HG03558 (cell line): ENCODE measurements around the gene SGSH.

ENCODE experiments used
- ATAC-seq: cut with Tn5 transposase; IDR thresholded peaks from one replicate; pipeline ENCODE4 v1.9.1; 2021; ENCODE audit warnings: moderate number of reproducible peaks; ENCODE audit not compliant: unreplicated experiment; ENCODE audit errors: extremely low read depth

Gene SGSH

DNA sequence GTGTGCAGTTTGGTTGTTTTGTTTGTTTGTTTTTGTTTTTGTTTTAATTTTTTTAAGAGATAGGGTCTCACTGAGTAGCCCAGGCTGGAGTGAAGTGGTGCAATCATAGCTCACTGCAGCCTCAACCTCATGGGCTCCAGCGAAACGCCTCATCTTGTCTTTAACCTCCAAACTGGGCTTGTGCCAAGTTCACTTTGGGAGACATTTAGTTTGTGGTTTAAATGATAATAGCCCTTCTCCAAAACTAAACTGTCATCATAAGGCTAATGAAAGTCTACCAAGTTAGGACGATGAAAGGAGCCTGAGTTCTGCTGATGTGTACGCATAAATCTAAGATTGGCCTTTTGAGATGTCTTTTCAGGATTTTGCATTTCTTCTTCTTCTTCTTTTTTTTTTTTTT lies 56.8 kb downstream of the SGSH start:
- no peak for ATAC-seq

DNA sequence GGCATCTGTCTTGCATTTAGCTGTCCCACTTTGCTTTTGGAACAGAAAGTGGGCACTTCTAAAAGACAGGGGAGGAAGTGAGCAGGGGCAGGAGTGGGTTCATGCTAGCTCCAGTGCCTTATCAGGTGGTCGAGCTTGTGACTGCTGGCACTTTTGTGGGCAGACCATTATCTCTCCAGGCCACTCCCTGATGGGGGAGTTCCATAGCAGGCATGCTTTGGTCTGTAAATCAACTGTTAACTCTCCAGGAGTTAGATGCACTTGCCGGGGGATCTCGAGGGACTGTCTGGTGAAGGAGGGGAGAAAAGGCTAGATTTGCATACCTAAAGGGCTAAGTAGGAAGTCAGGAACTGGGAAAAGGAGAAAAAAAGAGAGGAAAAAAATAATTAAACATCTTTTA lies 59.6 kb downstream of the SGSH start:
- ATAC-seq: no peak
